GM06990 (cell line): ENCODE data around the gene ADGRL3.

Experiments
- DNase-seq: peaks from one replicate; pipeline ENCODE4 v3.0.0-alpha.2; 2011; ENCODE audit not compliant: insufficient read length; ENCODE audit errors: extremely low read depth
- H3K27me3 ChIP-seq: replicated peaks from 2 replicates; pipeline ENCODE4 v1.6.0; 2011; ENCODE audit warnings: low read length; ENCODE audit not compliant: control insufficient read depth, insufficient read depth
- H3K36me3 ChIP-seq: 2 replicates; pipeline ENCODE4 v1.5.1; 2011; ENCODE audit warnings: low read length; ENCODE audit not compliant: control insufficient read depth, insufficient read depth
- H3K4me3 ChIP-seq: replicated peaks from 2 replicates; pipeline ENCODE4 v1.5.1; 2011; ENCODE audit warnings: low read depth, mild to moderate bottlenecking, control low read depth, low read length
- CTCF ChIP-seq: IDR thresholded peaks from 2 replicates; pipeline ENCODE4 v1.5.1; 2011; ENCODE audit warnings: low read length, control low read depth, mild to moderate bottlenecking, inconsistent platforms; ENCODE audit not compliant: insufficient read depth, poor library complexity, severe bottlenecking

The ADGRL3 gene

GRCh38 chr4:61588621-61589402, 388.7 kb downstream of the ADGRL3 start:
- TF ChIP-seq CTCF: no peak
- DNase-seq: no peak
- H3K36me3 ChIP-seq: no peaks in the 10 kb centered on the region
- no peak overlapping the region for H3K4me3 ChIP-seq
- H3K27me3 ChIP-seq: no peaks in the 10 kb centered on the region

- DNase-seq: no peak
- no peak for TF ChIP-seq CTCF
These were observed 390.8 kb downstream of the ADGRL3 start for GRCh38 chr4:61590881-61591280.

GRCh38 chr4:61596606-61597340, 396.6 kb downstream of the ADGRL3 start:
- no peaks in the 10 kb centered on the region for H3K36me3 ChIP-seq
- no peaks in the 10 kb centered on the region for H3K27me3 ChIP-seq
- TF ChIP-seq CTCF: no peak
- no peak overlapping the region for H3K4me3 ChIP-seq
- DNase-seq: no peak

More at GRCh38 chr4:61590881-61591280, 390.8 kb downstream of the ADGRL3 start:
- Histone ChIP-seq H3K4me3 (no peak overlapping the region), H3K36me3 (no peaks in the 10 kb centered on the region), H3K27me3 (no peaks in the 10 kb centered on the region)

GRCh38 chr4:61603086-61603485, 403.0 kb downstream of the ADGRL3 start:
- no peak for TF ChIP-seq CTCF
- H3K4me3 ChIP-seq: no peak overlapping the region
- H3K36me3 ChIP-seq: no peaks in the 10 kb centered on the region
- DNase-seq: no peak
- H3K27me3 ChIP-seq: no peaks in the 10 kb centered on the region

GRCh38 chr4:61604054-61604453, 403.9 kb downstream of the ADGRL3 start:
- H3K36me3 ChIP-seq: no peaks in the 10 kb centered on the region
- no peak for DNase-seq
- no peak overlapping the region for H3K4me3 ChIP-seq
- TF ChIP-seq CTCF: no peak
- H3K27me3 ChIP-seq: no peaks in the 10 kb centered on the region
